ENCODE results near the gene ZFR. TPM values are rescaled to one million over a fixed set of nuclear protein-coding genes. Genes with fewer than 3 reads are reported as not detected.

The ZFR gene
- 65.2 TPM for total RNA-seq
- 25.7 TPM for polyA plus RNA-seq (ENCODE audit: insufficient read depth, low read depth, low replicate concordance)
- long read RNA-seq, donor 1, full-length matches to known transcripts: 11 of 22 reads
- long read RNA-seq, donor 1, partial matches to known transcripts: 11 of 22 reads
- long read RNA-seq, donor 1, other reads (novel, unspliced or antisense): 0 of 22 reads
- long read RNA-seq, donor 2, full-length matches to known transcripts: 15 of 37 reads
- long read RNA-seq, donor 2, partial matches to known transcripts: 22 of 37 reads
- long read RNA-seq, donor 2, other reads (novel, unspliced or antisense): 0 of 37 reads
- long read RNA-seq, donor 3, full-length matches to known transcripts: 16 of 26 reads
- long read RNA-seq, donor 3, partial matches to known transcripts: 10 of 26 reads
- long read RNA-seq, donor 3, other reads (novel, unspliced or antisense): 0 of 26 reads
- long read RNA-seq, donor 4, full-length matches to known transcripts: 9 of 15 reads
- long read RNA-seq, donor 4, partial matches to known transcripts: 6 of 15 reads
- long read RNA-seq, donor 4, other reads (novel, unspliced or antisense): 0 of 15 reads
- long read RNA-seq, donor 5, partial matches to known transcripts: 22 of 46 reads
- long read RNA-seq, donor 5, other reads (novel, unspliced or antisense): 24 of 46 reads
- long read RNA-seq, donor 6, full-length matches to known transcripts: 13 of 37 reads
- long read RNA-seq, donor 6, partial matches to known transcripts: 24 of 37 reads
- long read RNA-seq, donor 6, other reads (novel, unspliced or antisense): 0 of 37 reads
- long read RNA-seq, donor 7, full-length matches to known transcripts: 38 of 88 reads
- long read RNA-seq, donor 7, partial matches to known transcripts: 32 of 88 reads
- long read RNA-seq, donor 7, other reads (novel, unspliced or antisense): 18 of 88 reads
- long read RNA-seq, donor 8, full-length matches to known transcripts: 8 of 8 reads
- long read RNA-seq, donor 8, partial matches to known transcripts: 0 of 8 reads
- long read RNA-seq, donor 8, other reads (novel, unspliced or antisense): 0 of 8 reads
- long read RNA-seq, donor 9, full-length matches to known transcripts: 2 of 7 reads
- long read RNA-seq, donor 9, partial matches to known transcripts: 5 of 7 reads
- long read RNA-seq, donor 9, other reads (novel, unspliced or antisense): 0 of 7 reads
- long read RNA-seq, donor 10, transcript ZFR-202 (3 exons, 2,184 nt): major isoform, 7 of 41 reads
- long read RNA-seq, donor 10, partial matches to known transcripts: 27 of 41 reads
- long read RNA-seq, donor 10, other reads (novel, unspliced or antisense): 0 of 41 reads

- Histone ChIP-seq H3K27me3 (ENCODE audit: control insufficient read depth, insufficient read depth, low read length) (no peaks in the 10 kb centered on the region), H3K27ac (ENCODE audit: low read depth in 2 of 2, low read length in 2 of 2) (peak within 1 kb of the TSS; percentile 85 to 91), H3K4me1 (ENCODE audit: control insufficient read depth in 2 of 3, insufficient read depth in 2 of 3, low read depth in 1 of 3, low read length in 3 of 3) (peaks cover 0 to 11% (median 6%) of the 10 kb centered on the region in 3 donors), H3K9me3 (ENCODE audit: control insufficient read depth in 2 of 3, insufficient read depth in 1 of 3, low read length in 3 of 3) (no peaks in the 10 kb centered on the region), H3K9ac (ENCODE audit: low read length in 3 of 3) (peak within 1 kb of the TSS; percentile 50 to 76 (median 74)), H3K4me3 (ENCODE audit: low read length in 3 of 3) (peak within 1 kb of the TSS; percentile 70 to 74 (median 70)), H3K36me3 (ENCODE audit: control insufficient read depth in 2 of 3, insufficient read depth in 3 of 3, low read length in 3 of 3) (no peaks in the 10 kb centered on the region)
- DNase-seq (peak; percentile 92 to 98 (median 96)), FAIRE-seq (no peak)
- no peak for TF ChIP-seq CTCF (IDR thresholded peaks at IDR 0.05; ENCODE audit: borderline replicate concordance, extremely low read depth, insufficient read depth)
- intact Hi-C loops (cut with DNase I): no loop called here
Observed at GRCh38 chr5:32444431-32445286, at the start of gene ZFR. Gene ZFR, minus strand, starts transcription at chr5:32444740. Its CDS starts 82 bp downstream, at chr5:32444658.

GRCh38 chr5:32490972-32491557, 46.5 kb upstream of the ZFR start:
- FAIRE-seq (no peak), DNase-seq (no peak)
- Histone ChIP-seq H3K4me3 (ENCODE audit: low read length in 3 of 3) (no peak overlapping the region), H3K9ac (ENCODE audit: low read length in 3 of 3) (no peak overlapping the region), H3K27me3 (ENCODE audit: control insufficient read depth, insufficient read depth, low read length) (no peaks in the 10 kb centered on the region), H3K27ac (ENCODE audit: low read depth in 2 of 2, low read length in 2 of 2) (no peak overlapping the region), H3K36me3 (ENCODE audit: control insufficient read depth in 2 of 3, insufficient read depth in 3 of 3, low read length in 3 of 3) (no peaks in the 10 kb centered on the region), H3K9me3 (ENCODE audit: control insufficient read depth in 2 of 3, insufficient read depth in 1 of 3, low read length in 3 of 3) (no peaks in the 10 kb centered on the region), H3K4me1 (ENCODE audit: control insufficient read depth in 2 of 3, insufficient read depth in 2 of 3, low read depth in 1 of 3, low read length in 3 of 3) (peaks cover 0 to 2% (median 0%) of the 10 kb centered on the region in 3 donors)
- TF ChIP-seq CTCF (IDR thresholded peaks at IDR 0.05; ENCODE audit: borderline replicate concordance, extremely low read depth, insufficient read depth): no peak
- intact Hi-C loops (cut with DNase I): loop anchor here (10.0 kb wide), 1 partner anchor 94 kb away; the partner anchor contains the start of gene SUB1

All from kidney (tissue), 22 donors.